Neural cell (in vitro differentiated cells): Measurements from ENCODE around the gene ALDH7A1. TPM values are rescaled to one million over a fixed set of nuclear protein-coding genes. Genes with fewer than 3 reads are reported as not detected.

ENCODE experiments used
- H2AFZ ChIP-seq: fragments of 200-600, 300-800 bp; sonication (generic), shearing (Covaris generic); 2 replicates; pipeline ENCODE4 v1.6.0; 2014; ENCODE audit warnings: low read depth, mild to moderate bottlenecking, antibody characterized with exemption, low read length, moderate library complexity
- H3F3A ChIP-seq: fragments of 200-600 bp; shearing (Covaris generic); 2 replicates; pipeline ENCODE4 v1.6.1; 2016; ENCODE audit warnings: mild to moderate bottlenecking, moderate library complexity, mixed read lengths, antibody characterized with exemption, low read length; ENCODE audit not compliant: insufficient read depth, poor library complexity, severe bottlenecking
- H3K27ac ChIP-seq: fragments of 200-600, 300-800 bp; sonication (generic), shearing (Covaris generic); 2 replicates; pipeline ENCODE4 v1.5.1; 2014; ENCODE audit warnings: mild to moderate bottlenecking, low read length, moderate library complexity
- H3K27me3 ChIP-seq: fragments of 300-800, 200-600 bp; sonication (generic), shearing (Covaris generic); 2 replicates; pipeline ENCODE4 v1.6.0; 2014; ENCODE audit warnings: mild to moderate bottlenecking, low read depth, low read length, moderate library complexity; ENCODE audit not compliant: insufficient read depth
- H3K36me3 ChIP-seq: fragments of 300-800, 200-600 bp; sonication (generic), shearing (Covaris generic); 2 replicates; pipeline ENCODE4 v1.5.1; 2014; ENCODE audit warnings: mild to moderate bottlenecking, antibody characterized with exemption, low read length, moderate library complexity; ENCODE audit not compliant: insufficient read depth
- H3K4me2 ChIP-seq: fragments of 300-800, 200-600 bp; sonication (generic), shearing (Covaris generic); 2 replicates; pipeline ENCODE4 v1.6.0; 2014; ENCODE audit warnings: mild to moderate bottlenecking, low read length
- H3K4me3 ChIP-seq: fragments of 300-800, 200-600 bp; sonication (generic), shearing (Covaris generic); 2 replicates; pipeline ENCODE4 v1.5.1; 2014; ENCODE audit warnings: mild to moderate bottlenecking, low read length, moderate library complexity
- H3K79me2 ChIP-seq: fragments of 200-600 bp; shearing (Covaris generic); replicated peaks from 2 replicates; pipeline ENCODE4 v1.6.0; 2014; ENCODE audit warnings: mild to moderate bottlenecking, low read length, moderate library complexity; ENCODE audit not compliant: insufficient read depth
- H3K9ac ChIP-seq: fragments of 300-800, 200-600 bp; sonication (generic), shearing (Covaris generic); 2 replicates; pipeline ENCODE4 v1.6.1; 2016; ENCODE audit warnings: mild to moderate bottlenecking, low read length, mixed read lengths
- H3K9me2 ChIP-seq: fragments of 200-600 bp; shearing (Covaris generic); 2 replicates; pipeline ENCODE4 v1.6.1; 2016; ENCODE audit warnings: mild to moderate bottlenecking, low read length, mixed read lengths; ENCODE audit not compliant: insufficient read depth
- H3K9me3 ChIP-seq: fragments of 200-600, 300-800 bp; sonication (generic), shearing (Covaris generic); 2 replicates; pipeline ENCODE4 v1.6.1; 2016; ENCODE audit warnings: mild to moderate bottlenecking, mixed run types, low read length, moderate library complexity, mixed read lengths
- H4K20me1 ChIP-seq: fragments of 200-600 bp; shearing (Covaris generic); 2 replicates; pipeline ENCODE4 v1.6.1; 2016; ENCODE audit warnings: mild to moderate bottlenecking, mixed run types; ENCODE audit not compliant: insufficient read depth
- EZH2 ChIP-seq: fragments of 200-600, 300-800 bp; shearing (Covaris generic), sonication (generic); IDR thresholded peaks from 2 replicates; pipeline ENCODE4 v1.6.1; 2014; ENCODE audit warnings: antibody characterized with exemption, low read length, borderline replicate concordance, mild to moderate bottlenecking; ENCODE audit not compliant: insufficient read depth, poor library complexity, severe bottlenecking
- MXI1 ChIP-seq: fragments of 450-650 bp; conservative IDR thresholded peaks from 2 replicates; pipeline ENCODE4 v1.6.1; 2014; ENCODE audit warnings: antibody characterized with exemption, mild to moderate bottlenecking; ENCODE audit not compliant: poor library complexity, severe bottlenecking
- POLR2AphosphoS5 ChIP-seq: IDR thresholded peaks from 2 replicates; pipeline ENCODE4 v1.6.1; 2012
- RAD21 ChIP-seq: fragments of 450-650 bp; conservative IDR thresholded peaks from 2 replicates; pipeline ENCODE4 v1.6.1; 2014; ENCODE audit warnings: antibody characterized with exemption, mild to moderate bottlenecking, moderate library complexity
- REST ChIP-seq: IDR thresholded peaks from 2 replicates; pipeline ENCODE4 v1.6.1; 2012; ENCODE audit warnings: borderline replicate concordance
- SMC3 ChIP-seq: fragments of 450-650 bp; conservative IDR thresholded peaks from 2 replicates; pipeline ENCODE4 v1.6.1; 2014; ENCODE audit warnings: antibody characterized with exemption, mild to moderate bottlenecking, moderate library complexity; ENCODE audit not compliant: poor library complexity
- TAF1 ChIP-seq: IDR thresholded peaks from 2 replicates; pipeline ENCODE4 v1.6.1; 2012; ENCODE audit warnings: low read depth
- polyA plus RNA-seq: library from polyadenylated mRNA; depleted of rRNA; stranded (reverse); fragments of >200 nt; gene quantifications from 2 replicates; pipeline ENCODE4 v1.2.3, GENCODE V29; 2014

ALDH7A1 gene
- polyA plus RNA-seq, 1 donor from 2014 or later = 23.4 TPM

- no peaks in the 10 kb centered on the region for H3K36me3 ChIP-seq
- H3K4me2 ChIP-seq = no peak overlapping the region
- H4K20me1 ChIP-seq = no peaks in the 10 kb centered on the region
- H3K9me3 ChIP-seq = no peaks in the 10 kb centered on the region
- no peak overlapping the region for H2AFZ ChIP-seq
- no peaks in the 10 kb centered on the region for H3K79me2 ChIP-seq
- no peaks in the 10 kb centered on the region for H3K27me3 ChIP-seq
- no peaks in the 10 kb centered on the region for H3K9me2 ChIP-seq
- TF ChIP-seq SMC3 (no peak), POLR2AphosphoS5 (no peak), REST (no peak), RAD21 (no peak)
- H3K9ac ChIP-seq = no peak overlapping the region
- H3K27ac ChIP-seq = no peak overlapping the region
- no peaks in the 10 kb centered on the region for H3F3A ChIP-seq
- no peak overlapping the region for H3K4me3 ChIP-seq
These were observed 68.5 kb downstream of the ALDH7A1 start for GRCh38 chr5:126526493-126526892.

GRCh38 chr5:126525630-126526245 lies 69.3 kb downstream of the ALDH7A1 start:
- Histone ChIP-seq H3K9ac (no peak overlapping the region), H2AFZ (no peak overlapping the region), H3K79me2 (no peaks in the 10 kb centered on the region), H4K20me1 (no peaks in the 10 kb centered on the region), H3K4me3 (no peak overlapping the region), H3K9me3 (no peaks in the 10 kb centered on the region), H3K27me3 (no peaks in the 10 kb centered on the region), H3K36me3 (no peaks in the 10 kb centered on the region), H3K9me2 (no peaks in the 10 kb centered on the region), H3K4me2 (no peak overlapping the region), H3K27ac (no peak overlapping the region), H3F3A (no peaks in the 10 kb centered on the region)
- TF ChIP-seq MXI1 (no peak), EZH2 (no peak), POLR2AphosphoS5 (no peak)

DNA sequence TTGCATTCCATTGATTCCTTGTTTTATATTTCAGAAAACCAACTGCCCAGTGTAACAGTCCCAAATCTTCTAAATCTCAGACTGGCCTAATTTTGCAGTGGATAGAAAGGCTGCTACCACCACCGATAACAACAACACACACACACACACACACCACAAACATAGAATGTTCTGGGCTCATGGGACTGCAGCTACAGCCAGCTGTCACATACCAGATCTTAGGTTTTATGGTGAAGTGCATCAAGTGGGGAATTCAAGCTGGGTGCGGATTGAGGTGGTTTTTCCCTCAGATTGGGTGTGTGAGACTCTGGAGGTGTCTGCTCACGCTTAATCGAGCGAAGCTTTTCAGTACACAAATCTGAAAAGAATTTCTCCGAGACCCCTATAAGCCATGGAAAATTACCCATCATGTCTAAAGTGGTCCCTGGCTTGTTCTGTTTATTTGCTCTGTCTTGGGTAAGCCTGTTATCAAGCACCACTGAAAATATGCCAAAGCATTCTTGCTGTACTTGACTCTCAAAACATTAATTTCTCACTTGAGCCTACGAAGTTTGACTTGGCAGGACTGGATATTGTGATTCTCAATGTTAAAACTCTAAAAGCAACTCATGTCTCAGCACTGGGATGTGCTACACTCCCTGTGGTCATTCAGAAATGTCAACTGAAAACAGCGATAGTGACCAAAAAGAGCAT lies 71.1 kb downstream of the ALDH7A1 start:
- Histone ChIP-seq H3K9ac (no peak overlapping the region), H2AFZ (no peak overlapping the region), H3K9me2 (no peaks in the 10 kb centered on the region), H3K4me3 (no peak overlapping the region), H4K20me1 (no peaks in the 10 kb centered on the region), H3K9me3 (no peaks in the 10 kb centered on the region), H3K27me3 (no peaks in the 10 kb centered on the region), H3K36me3 (no peaks in the 10 kb centered on the region), H3K79me2 (no peaks in the 10 kb centered on the region), H3K4me2 (no peak overlapping the region), H3F3A (no peaks in the 10 kb centered on the region), H3K27ac (no peak overlapping the region)
- TF ChIP-seq REST (no peak), TAF1 (no peak)
